GM19438 (cell line): ENCODE data around the gene PRPF18.

Experiments used
- ATAC-seq: cut with Tn5 transposase; IDR thresholded peaks from one replicate; pipeline ENCODE4 v1.9.1; 2021; ENCODE audit warnings: low read depth; ENCODE audit not compliant: unreplicated experiment

The PRPF18 gene

GRCh38 chr10:13637303-13637856, 50.6 kb downstream of the PRPF18 start:
- no peak for ATAC-seq

DNA sequence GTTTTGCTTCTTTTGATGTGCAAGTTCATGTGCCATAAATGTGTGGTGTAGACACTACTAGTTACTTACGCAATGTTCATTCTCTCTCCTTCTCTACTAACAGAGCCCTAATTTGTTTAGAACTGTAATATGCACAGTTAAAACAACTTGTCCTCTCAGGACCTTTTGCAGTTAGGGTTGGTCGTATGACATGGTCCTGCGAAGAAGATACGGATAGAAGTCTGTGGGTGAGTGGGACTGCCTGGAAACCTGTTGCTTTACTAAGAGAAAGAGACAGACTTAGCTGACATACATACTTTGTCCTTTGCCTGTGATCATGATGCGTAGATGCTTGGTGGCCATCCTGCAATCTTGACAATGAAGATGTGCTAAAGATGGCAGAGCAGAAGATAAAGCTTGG, 51.1 kb downstream of the PRPF18 start:
- no peak for ATAC-seq

GRCh38 chr10:13642293-13642692, 55.5 kb downstream of the PRPF18 start:
- no peak for ATAC-seq

GRCh38 chr10:13643016-13643415, 56.3 kb downstream of the PRPF18 start:
- ATAC-seq = no peak

- no peak for ATAC-seq
These were observed 58.1 kb downstream of the PRPF18 start for GRCh38 chr10:13644866-13645265.

DNA sequence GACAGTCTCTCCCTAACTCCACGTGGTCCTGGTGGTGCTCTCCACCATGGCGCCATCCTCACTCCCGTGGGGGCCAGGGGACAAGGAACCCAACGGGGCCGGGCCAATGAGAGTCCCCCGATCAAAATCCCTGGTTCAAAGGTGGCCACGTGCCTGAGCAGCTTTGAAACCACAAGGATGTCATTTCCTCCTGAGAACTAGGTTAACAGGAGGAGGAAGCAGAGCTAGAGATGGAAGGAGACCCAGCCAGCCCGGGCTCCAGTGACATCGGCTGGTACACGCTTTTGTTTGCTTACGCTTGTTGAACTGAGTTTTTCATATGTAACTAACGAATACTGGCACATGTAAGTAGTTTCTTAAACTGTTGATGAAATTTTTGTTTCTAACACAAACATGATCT, 61.7 kb downstream of the PRPF18 start:
- no peak for ATAC-seq

GRCh38 chr10:13649844-13650520, 63.2 kb downstream of the PRPF18 start:
- ATAC-seq = no peak

GRCh38 chr10:13650961-13651360, 64.2 kb downstream of the PRPF18 start:
- no peak for ATAC-seq

DNA sequence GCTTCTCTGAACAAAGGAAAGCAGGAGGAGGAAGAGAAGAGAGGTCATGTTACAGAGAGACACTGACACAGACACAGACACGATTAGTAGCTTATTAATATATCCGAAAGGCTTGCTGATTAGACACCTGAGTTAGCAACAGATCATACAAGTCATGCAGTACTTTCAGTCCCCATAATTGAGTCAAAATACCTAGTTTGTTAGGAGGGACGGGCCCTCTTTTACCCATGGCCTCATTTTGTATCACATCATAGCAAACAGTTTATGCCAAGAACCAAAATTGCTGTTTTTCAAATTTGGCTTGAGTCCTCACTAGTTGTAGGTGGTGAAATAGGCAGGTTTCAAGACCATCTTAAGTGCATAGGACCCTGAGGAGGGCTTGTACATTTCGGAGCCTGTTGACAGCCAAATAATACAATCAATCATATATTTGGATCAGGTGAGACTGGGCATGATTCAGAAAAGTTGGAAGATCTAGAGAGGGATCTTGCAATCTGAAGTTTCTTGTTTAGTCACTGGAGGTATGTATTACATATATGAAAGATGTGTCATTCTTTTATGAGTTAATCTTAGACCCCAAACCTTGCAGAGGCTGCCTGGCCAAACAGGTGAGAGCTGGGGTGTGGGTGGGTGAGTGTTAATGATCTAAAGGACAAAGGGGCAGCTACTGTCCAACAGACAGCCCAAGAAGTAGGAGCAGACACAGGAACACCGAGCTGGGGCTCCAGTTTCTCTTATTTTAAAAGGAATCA, 65.4 kb downstream of the PRPF18 start:
- no peak for ATAC-seq

DNA sequence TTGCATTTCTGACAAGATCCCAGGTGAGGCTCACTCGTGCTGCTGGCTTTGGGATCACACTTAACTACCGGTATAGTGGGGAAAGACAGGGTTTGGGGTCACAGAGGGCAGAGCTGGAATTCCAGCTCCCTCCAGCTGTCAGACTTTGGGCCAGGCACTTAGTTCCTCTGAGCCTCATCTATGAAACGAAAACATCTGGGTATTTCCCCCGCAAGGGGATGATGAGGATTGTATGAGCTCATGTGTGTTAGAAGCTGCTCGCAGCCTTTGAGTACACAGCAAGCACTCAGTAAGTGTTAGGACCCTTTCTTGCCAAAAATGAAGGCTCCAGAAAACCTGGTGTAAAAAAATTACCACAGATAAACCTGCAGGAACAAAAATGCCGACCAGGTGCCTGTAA, 66.1 kb downstream of the PRPF18 start:
- ATAC-seq = no peak

DNA sequence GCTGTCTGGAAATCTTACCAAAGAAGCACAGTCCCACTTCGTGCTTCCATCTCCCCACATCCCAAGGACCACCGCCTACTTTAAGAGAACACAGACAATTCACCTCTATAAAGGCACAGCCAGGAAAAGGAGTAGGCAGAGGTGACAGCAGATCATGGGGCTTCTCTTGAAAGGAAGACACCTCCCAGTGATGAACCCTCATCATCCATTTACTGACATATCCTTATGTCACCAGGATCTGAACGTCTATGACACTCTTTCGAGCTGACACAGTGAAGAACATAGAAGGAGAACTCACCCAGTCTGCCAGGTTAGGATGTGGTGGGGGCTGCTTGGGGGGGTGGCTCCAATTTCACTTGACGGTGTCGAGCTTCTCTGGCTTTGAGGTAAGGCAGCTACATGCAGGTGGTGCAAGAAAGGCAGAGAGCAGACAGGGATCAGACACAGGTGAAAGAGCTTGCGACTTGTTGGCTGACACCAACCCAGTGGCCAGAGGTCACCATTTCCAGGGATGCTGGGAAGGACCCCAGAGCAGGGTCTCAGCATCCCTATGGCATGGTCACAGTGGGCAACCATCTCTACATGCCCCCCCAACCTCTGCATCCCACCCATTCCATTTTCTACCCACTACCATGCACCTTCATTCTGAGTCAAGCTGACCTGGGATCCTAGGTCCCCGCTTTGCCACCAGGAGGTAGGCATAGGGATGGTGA, 67.5 kb downstream of the PRPF18 start:
- ATAC-seq = no peak

- no peak for ATAC-seq
These were observed 68.1 kb downstream of the PRPF18 start for GRCh38 chr10:13654846-13655245.

GRCh38 chr10:13656337-13657100, 69.8 kb downstream of the PRPF18 start:
- ATAC-seq = no peak

GRCh38 chr10:13657101-13657680, 70.4 kb downstream of the PRPF18 start:
- no peak for ATAC-seq

DNA sequence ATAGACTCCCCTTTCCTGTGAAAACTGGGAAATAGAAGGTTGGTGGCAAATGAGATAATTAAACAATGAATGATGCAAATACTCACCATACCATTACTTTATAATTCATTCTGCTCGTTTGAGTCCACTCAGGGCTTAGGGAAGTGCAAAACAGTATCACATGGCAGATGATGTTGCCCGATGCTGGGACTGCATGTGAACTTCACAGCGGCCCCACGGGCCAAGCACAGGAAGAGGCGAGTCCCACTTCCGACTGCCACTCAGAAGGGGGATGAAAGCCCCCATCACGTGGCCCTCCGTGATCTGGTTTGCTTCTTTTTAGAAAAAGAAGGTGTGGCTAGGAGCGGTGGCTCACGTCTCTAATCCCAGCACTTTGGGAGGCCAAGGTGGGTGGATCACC, 71.5 kb downstream of the PRPF18 start:
- ATAC-seq = no peak

DNA sequence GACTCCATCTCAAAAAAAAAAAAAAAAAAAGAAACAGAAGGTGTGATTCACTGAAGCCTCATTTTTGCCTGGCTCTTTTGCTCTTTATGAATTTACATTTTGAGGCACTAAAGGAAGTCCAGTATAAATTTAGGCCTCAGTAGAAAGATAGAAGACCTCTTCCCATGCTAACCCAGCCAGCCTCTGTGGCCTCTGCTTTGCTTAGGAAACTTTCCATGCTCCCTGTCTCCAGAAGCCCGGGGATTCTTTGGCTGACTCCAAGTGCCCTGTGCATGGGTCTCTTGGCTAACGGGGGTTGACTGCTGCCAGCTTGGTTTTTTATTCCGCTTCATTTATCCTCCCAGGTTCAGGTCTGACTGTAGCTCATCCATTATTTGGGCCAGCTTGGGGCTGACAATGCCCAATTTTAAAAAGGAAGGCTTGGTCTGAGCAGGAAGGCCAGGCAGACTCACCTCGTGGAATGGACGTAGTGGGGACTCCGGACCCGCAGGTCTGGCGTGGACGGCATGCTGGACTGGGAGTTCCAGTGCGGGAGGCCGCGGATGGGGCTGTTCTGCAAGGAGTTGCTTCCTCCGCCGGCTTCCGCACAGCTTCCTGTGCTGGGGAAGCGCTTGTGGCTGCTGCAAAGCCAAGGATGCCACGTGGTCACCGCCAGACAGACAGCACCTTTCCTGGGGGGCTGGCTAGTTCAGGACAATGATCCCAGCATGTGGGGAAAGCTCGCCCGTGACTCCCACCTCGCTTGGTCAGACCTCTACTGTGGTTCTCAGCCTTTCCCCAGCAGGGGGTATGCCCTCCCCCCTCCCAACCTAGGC, 72.3 kb downstream of the PRPF18 start:
- no peak for ATAC-seq

- ATAC-seq = no peak
These were observed 73.3 kb downstream of the PRPF18 start for GRCh38 chr10:13659887-13660550.

GRCh38 chr10:13660551-13660920, 73.8 kb downstream of the PRPF18 start:
- ATAC-seq = no peak

GRCh38 chr10:13661256-13661655, 74.5 kb downstream of the PRPF18 start:
- ATAC-seq = no peak
